CD4-positive, CD25-positive, alpha-beta regulatory T cell (primary cell): ENCODE measurements around the gene COL19A1. TPM values are rescaled to one million over a fixed set of nuclear protein-coding genes. Genes with fewer than 3 reads are reported as not detected.
"Not testable (repeated sequence)": the region's sequence is repeated elsewhere in the genome, so short reads cannot be mapped to it uniquely, and the experiment has no call there.

Experiments used
- ATAC-seq, 2 donors: fragments of 150-1000 bp; cut with Tn5 transposase; one replicate each; pipeline ENCODE4 v1.10.0; 2021; ENCODE audit warnings: low read depth in 2 of 2, moderate number of reproducible peaks in 2 of 2, moderate library complexity in 1 of 2
- DNase-seq, 3 donors: peaks; one replicate each; pipeline versions ENCODE4 v3.0.0 to v3.0.0-alpha.2; 2012 to 2022; ENCODE audit warnings: mixed read lengths in 1 of 3
- H3K27ac ChIP-seq: one replicate; pipeline ENCODE4 v1.7.0; 2013; ENCODE audit warnings: mild to moderate bottlenecking, low read length; ENCODE audit not compliant: insufficient read depth, poor library complexity, severe bottlenecking
- H3K27me3 ChIP-seq: one replicate; pipeline ENCODE4 v1.7.0; 2013; ENCODE audit warnings: low read length; ENCODE audit not compliant: control insufficient read depth, insufficient read depth
- H3K36me3 ChIP-seq: one replicate; pipeline ENCODE4 v1.7.0; 2013; ENCODE audit warnings: mild to moderate bottlenecking, low read length, moderate library complexity; ENCODE audit not compliant: control insufficient read depth, insufficient read depth
- H3K4me1 ChIP-seq: 2 replicates; pipeline ENCODE4 v1.7.0; 2013; ENCODE audit warnings: mild to moderate bottlenecking, low read length; ENCODE audit not compliant: insufficient read depth, control insufficient read depth, poor library complexity, severe bottlenecking
- H3K4me3 ChIP-seq: one replicate; pipeline ENCODE4 v1.7.0; 2013; ENCODE audit warnings: low read depth, mild to moderate bottlenecking, low read length, moderate library complexity
- H3K9me3 ChIP-seq, 2 experiments: 1 replicate in 1 of 2; 2 replicates in 1 of 2; pipeline ENCODE4 v1.7.0; 2013; ENCODE audit warnings: low read length in 2 of 2, mild to moderate bottlenecking in 1 of 2, moderate library complexity in 1 of 2; ENCODE audit not compliant: control insufficient read depth in 2 of 2
- H3K27ac Mint-ChIP-seq, 3 donors: one replicate each; pipeline ENCODE4 v1.8.0; 2020 to 2022; ENCODE audit warnings: mild to moderate bottlenecking in 3 of 3, mixed read lengths in 3 of 3, moderate library complexity in 2 of 3
- H3K27me3 Mint-ChIP-seq: one replicate; pipeline ENCODE4 v1.8.0; 2022; ENCODE audit warnings: mild to moderate bottlenecking, mixed read lengths
- H3K36me3 Mint-ChIP-seq: one replicate; pipeline ENCODE4 v1.8.0; 2020; ENCODE audit warnings: mixed read lengths
- H3K4me1 Mint-ChIP-seq, 4 donors: one replicate each; pipeline ENCODE4 v1.8.0; 2020 to 2022; ENCODE audit warnings: mixed read lengths in 4 of 4, mild to moderate bottlenecking in 1 of 4
- H3K4me3 Mint-ChIP-seq, 4 donors: one replicate each; pipeline ENCODE4 v1.8.0; 2020 to 2022; ENCODE audit warnings: mild to moderate bottlenecking in 4 of 4, mixed read lengths in 4 of 4, moderate library complexity in 3 of 4
- H3K9me3 Mint-ChIP-seq, 7 donors: one replicate each; pipeline ENCODE4 v1.8.0; 2020 to 2022; ENCODE audit warnings: mixed read lengths in 7 of 7, mild to moderate bottlenecking in 3 of 7, moderate library complexity in 2 of 7
- polyA plus RNA-seq, 4 donors: library from polyadenylated mRNA; unstranded; fragments of 300-500 nt; fragmentation: Illumina TruSeq; gene quantifications; one replicate each; pipeline ENCODE4 v1.2.3, GENCODE V29; 2021
- total RNA-seq: library from RNA; stranded (reverse); gene quantifications from one replicate; pipeline ENCODE4 v1.2.3, GENCODE V29; 2022

The COL19A1 gene
- total and polyA plus RNA-seq, 5 donors from 2014 or later = 0.17 TPM; not detected in 4

- Mint-ChIP-seq H3K27me3 (peaks cover 9% of the 10 kb centered on the region), H3K4me3 (no peak overlapping the region), H3K27ac (no peak overlapping the region), H3K9me3 (peaks cover 0 to 2% (median 0%) of the 10 kb centered on the region in 7 donors), H3K4me1 (no peaks in the 10 kb centered on the region), H3K36me3 (no peaks in the 10 kb centered on the region)
- Histone ChIP-seq H3K4me3 (no peak overlapping the region), H3K4me1 (no peaks in the 10 kb centered on the region), H3K27ac (no peak overlapping the region), H3K9me3 (no peaks in the 10 kb centered on the region), H3K27me3 (peaks cover 5% of the 10 kb centered on the region), H3K36me3 (no peaks in the 10 kb centered on the region)
- ATAC-seq (no peak), DNase-seq (peak in 1 of 3 donors; percentile 52)
Observed at GRCh38 chr6:69948479-69949114, 82.2 kb downstream of the COL19A1 start.

- Histone ChIP-seq H3K4me3 (no peak overlapping the region), H3K9me3 (no peaks in the 10 kb centered on the region), H3K27ac (no peak overlapping the region), H3K27me3 (peaks cover 5% of the 10 kb centered on the region), H3K36me3 (no peaks in the 10 kb centered on the region), H3K4me1 (no peaks in the 10 kb centered on the region)
- peak overlapping the region in 1 of 3 donors; percentile 17 for H3K27ac Mint-ChIP-seq
- no peak for ATAC-seq
- no peaks in the 10 kb centered on the region for H3K9me3 Mint-ChIP-seq
- H3K27me3 Mint-ChIP-seq = peaks cover 9% of the 10 kb centered on the region
- no peak for DNase-seq
- no peaks in the 10 kb centered on the region for H3K4me1 Mint-ChIP-seq
- H3K36me3 Mint-ChIP-seq = no peaks in the 10 kb centered on the region
- no peak overlapping the region for H3K4me3 Mint-ChIP-seq
Observed at GRCh38 chr6:69953491-69953890, 87.1 kb downstream of the COL19A1 start.

GRCh38 chr6:69954733-69955132 lies 88.4 kb downstream of the COL19A1 start:
- no peak overlapping the region for H3K27ac ChIP-seq
- Mint-ChIP-seq H3K4me1 (no peaks in the 10 kb centered on the region), H3K27me3 (peaks cover 9% of the 10 kb centered on the region), H3K9me3 (no peaks in the 10 kb centered on the region), H3K4me3 (no peak overlapping the region), H3K36me3 (no peaks in the 10 kb centered on the region), H3K27ac (no peak overlapping the region)
- DNase-seq (no peak), ATAC-seq (no peak)
- H3K9me3 ChIP-seq = no peaks in the 10 kb centered on the region
- peaks cover 5% of the 10 kb centered on the region for H3K27me3 ChIP-seq
- H3K4me1 ChIP-seq = no peaks in the 10 kb centered on the region
- no peaks in the 10 kb centered on the region for H3K36me3 ChIP-seq
- no peak overlapping the region for H3K4me3 ChIP-seq

GRCh38 chr6:69957985-69958559 lies 91.7 kb downstream of the COL19A1 start:
- no peaks in the 10 kb centered on the region for H3K36me3 ChIP-seq
- Mint-ChIP-seq H3K36me3 (no peaks in the 10 kb centered on the region), H3K27ac (no peak overlapping the region), H3K4me1 (no peaks in the 10 kb centered on the region), H3K27me3 (peaks cover 6% of the 10 kb centered on the region), H3K4me3 (no peak overlapping the region), H3K9me3 (no peaks in the 10 kb centered on the region)
- no peak overlapping the region for H3K4me3 ChIP-seq
- ATAC-seq (no peak), DNase-seq (no peak)
- peaks cover 5% of the 10 kb centered on the region for H3K27me3 ChIP-seq
- H3K4me1 ChIP-seq = no peaks in the 10 kb centered on the region
- H3K27ac ChIP-seq = no peak overlapping the region
- H3K9me3 ChIP-seq = no peaks in the 10 kb centered on the region

- ATAC-seq (no peak), DNase-seq (no peak)
- Mint-ChIP-seq H3K27ac (no peak overlapping the region), H3K4me1 (no peaks in the 10 kb centered on the region), H3K27me3 (no peaks in the 10 kb centered on the region), H3K9me3 (no peaks in the 10 kb centered on the region), H3K36me3 (no peaks in the 10 kb centered on the region), H3K4me3 (no peak overlapping the region)
- H3K4me1 ChIP-seq = no peaks in the 10 kb centered on the region
- H3K27ac ChIP-seq = no peak overlapping the region
- H3K4me3 ChIP-seq = no peak overlapping the region
- peaks cover 4% of the 10 kb centered on the region for H3K27me3 ChIP-seq
- no peaks in the 10 kb centered on the region for H3K9me3 ChIP-seq
- no peaks in the 10 kb centered on the region for H3K36me3 ChIP-seq
Observed at GRCh38 chr6:69958978-69959377, 92.6 kb downstream of the COL19A1 start.

- peak overlapping the region in 1 of 4 donors; percentile 43 for H3K4me3 Mint-ChIP-seq
- H3K4me1 Mint-ChIP-seq, H3K9me3 ChIP-seq, H3K9me3 Mint-ChIP-seq, H3K27me3 Mint-ChIP-seq, H3K27ac Mint-ChIP-seq, H3K4me3 ChIP-seq, H3K27me3 ChIP-seq, DNase-seq, H3K36me3 ChIP-seq, ATAC-seq, H3K27ac ChIP-seq, H3K4me1 ChIP-seq, H3K36me3 Mint-ChIP-seq: not testable (repeated sequence)
Observed at GRCh38 chr6:69965974-69966373, 99.6 kb downstream of the COL19A1 start.

GRCh38 chr6:69973138-69973537 lies 106.8 kb downstream of the COL19A1 start:
- Mint-ChIP-seq H3K27me3 (peaks cover 4% of the 10 kb centered on the region), H3K4me3 (no peak overlapping the region), H3K9me3 (peaks cover 0 to 1% (median 0%) of the 10 kb centered on the region in 7 donors), H3K36me3 (no peaks in the 10 kb centered on the region), H3K4me1 (no peaks in the 10 kb centered on the region), H3K27ac (no peak overlapping the region)
- Histone ChIP-seq H3K4me1 (no peaks in the 10 kb centered on the region), H3K36me3 (no peaks in the 10 kb centered on the region), H3K9me3 (no peaks in the 10 kb centered on the region), H3K4me3 (no peak overlapping the region), H3K27me3 (no peaks in the 10 kb centered on the region), H3K27ac (no peak overlapping the region)
- no peak for DNase-seq
- no peak for ATAC-seq

GRCh38 chr6:69973763-69974162 lies 107.4 kb downstream of the COL19A1 start:
- Histone ChIP-seq H3K9me3 (no peaks in the 10 kb centered on the region), H3K27ac (no peak overlapping the region), H3K36me3 (no peaks in the 10 kb centered on the region), H3K4me1 (no peaks in the 10 kb centered on the region), H3K27me3 (no peaks in the 10 kb centered on the region), H3K4me3 (no peak overlapping the region)
- no peaks in the 10 kb centered on the region for H3K4me1 Mint-ChIP-seq
- H3K4me3 Mint-ChIP-seq = no peak overlapping the region
- H3K27ac Mint-ChIP-seq = no peak overlapping the region
- no peak for DNase-seq
- H3K36me3 Mint-ChIP-seq = no peaks in the 10 kb centered on the region
- ATAC-seq = no peak
- peaks cover 4% of the 10 kb centered on the region for H3K27me3 Mint-ChIP-seq
- peaks cover 0 to 1% (median 0%) of the 10 kb centered on the region in 7 donors for H3K9me3 Mint-ChIP-seq
